NCI-H510A treated with DMSO at 0.1 percent for 48 hours (cell line): Measurements from ENCODE around the gene RBCK1.
A peak's percentile ranks its signal among the peaks of the same experiment; 100 is the strongest.
"Not testable (repeated sequence)": the region's sequence is repeated elsewhere in the genome, so short reads cannot be mapped to it uniquely, and the experiment has no call there.

Experiments used
- DNase-seq: peaks from one replicate; lab custom pipeline; 2025; lab: John Stamatoyannopoulos, UW

RBCK1 gene

GRCh38 chr20:472889-473292 is 64.8 kb downstream of the RBCK1 start:
- no peak for DNase-seq

- DNase-seq, result no peak
Measured at GRCh38 chr20:474581-474980, 66.5 kb downstream of the RBCK1 start.

- DNase-seq, result no peak
Measured at GRCh38 chr20:475463-476357, 67.6 kb downstream of the RBCK1 start.

GRCh38 chr20:476561-477249 is 68.6 kb downstream of the RBCK1 start:
- not testable (repeated sequence) for DNase-seq

- DNase-seq, result no peak
Measured at GRCh38 chr20:478010-478948, 70.2 kb downstream of the RBCK1 start.

GRCh38 chr20:478949-479429 is 70.9 kb downstream of the RBCK1 start:
- DNase-seq, result peak; percentile 89

GRCh38 chr20:479487-479886 is 71.4 kb downstream of the RBCK1 start:
- DNase-seq, result no peak

- no peak for DNase-seq
Measured at GRCh38 chr20:480044-480443, 71.9 kb downstream of the RBCK1 start.

- no peak for DNase-seq
Measured at GRCh38 chr20:481167-481566, 73.1 kb downstream of the RBCK1 start.
